Measurements from ENCODE around the gene OR4A16.
A peak's percentile ranks its signal among the peaks of the same experiment; 100 is the strongest.

Gene OR4A16

GRCh38 chr11:55342901-55343300 lies at the start of gene OR4A16:
OR4A16 (plus strand) TSS chr11:55343201; CDS start chr11:55343201, 0 bp downstream.
- no peak for DNase-seq

- DNase-seq = no peak
These were observed 18.5 kb upstream of the OR4A16 start for GRCh38 chr11:55324500-55324899.

GRCh38 chr11:55345306-55345705 lies 2.3 kb downstream of the OR4A16 start:
- DNase-seq = no peak

GRCh38 chr11:55349032-55349431 lies 6.0 kb downstream of the OR4A16 start:
- DNase-seq = no peak

DNA sequence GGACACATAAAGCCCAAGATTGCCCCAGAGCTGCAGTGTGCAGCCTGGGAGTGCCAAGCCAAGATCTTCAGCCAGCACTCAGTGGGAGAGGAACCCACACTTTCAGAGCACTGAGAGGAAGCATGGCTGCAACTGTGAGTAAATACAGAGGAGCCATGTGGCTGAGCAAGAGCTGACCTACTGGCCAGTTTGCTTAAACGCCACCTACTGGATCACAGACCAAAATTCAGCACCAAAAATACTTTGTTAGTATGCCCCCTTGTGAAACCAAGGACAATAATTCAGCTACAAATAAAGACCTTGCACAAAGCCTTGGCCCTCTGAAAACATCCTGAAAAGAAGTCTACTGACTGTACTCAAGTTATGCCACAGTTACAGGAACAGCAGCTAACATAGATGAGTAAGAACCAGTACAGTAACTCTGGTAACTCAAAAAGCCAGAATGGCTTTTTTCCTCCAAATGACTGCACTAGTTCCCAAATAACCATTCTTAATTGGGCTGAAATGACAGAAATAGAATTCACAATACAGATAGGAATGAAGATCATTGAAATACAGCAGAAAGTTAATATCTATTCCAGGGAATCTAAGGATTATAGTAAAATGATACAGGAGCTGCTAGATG lies 14.7 kb downstream of the OR4A16 start:
- peak; percentile 38 for DNase-seq

- DNase-seq = no peak
These were observed 24.7 kb downstream of the OR4A16 start, which contains the start of gene OR4A15 for GRCh38 chr11:55367674-55368073. OR4A15 (plus strand) TSS chr11:55367974; CDS start chr11:55367974, 0 bp downstream.

All from MV-4-11 (cell line).